Activated CD4-positive, alpha-beta T cell treated with anti-CD3 and anti-CD28 coated beads, Interleukin-2, amount 50 U/mL, for 16 hours (primary cell): ENCODE data around the gene GTPBP10.
"Not testable (repeated sequence)": the region's sequence is repeated elsewhere in the genome, so short reads cannot be mapped to it uniquely, and the experiment has no call there.

Experiments used
- DNase-seq: peaks from one replicate; pipeline ENCODE4 v3.0.0-alpha.2; 2020

Gene GTPBP10, protein sequence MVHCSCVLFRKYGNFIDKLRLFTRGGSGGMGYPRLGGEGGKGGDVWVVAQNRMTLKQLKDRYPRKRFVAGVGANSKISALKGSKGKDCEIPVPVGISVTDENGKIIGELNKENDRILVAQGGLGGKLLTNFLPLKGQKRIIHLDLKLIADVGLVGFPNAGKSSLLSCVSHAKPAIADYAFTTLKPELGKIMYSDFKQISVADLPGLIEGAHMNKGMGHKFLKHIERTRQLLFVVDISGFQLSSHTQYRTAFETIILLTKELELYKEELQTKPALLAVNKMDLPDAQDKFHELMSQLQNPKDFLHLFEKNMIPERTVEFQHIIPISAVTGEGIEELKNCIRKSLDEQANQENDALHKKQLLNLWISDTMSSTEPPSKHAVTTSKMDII

DNA sequence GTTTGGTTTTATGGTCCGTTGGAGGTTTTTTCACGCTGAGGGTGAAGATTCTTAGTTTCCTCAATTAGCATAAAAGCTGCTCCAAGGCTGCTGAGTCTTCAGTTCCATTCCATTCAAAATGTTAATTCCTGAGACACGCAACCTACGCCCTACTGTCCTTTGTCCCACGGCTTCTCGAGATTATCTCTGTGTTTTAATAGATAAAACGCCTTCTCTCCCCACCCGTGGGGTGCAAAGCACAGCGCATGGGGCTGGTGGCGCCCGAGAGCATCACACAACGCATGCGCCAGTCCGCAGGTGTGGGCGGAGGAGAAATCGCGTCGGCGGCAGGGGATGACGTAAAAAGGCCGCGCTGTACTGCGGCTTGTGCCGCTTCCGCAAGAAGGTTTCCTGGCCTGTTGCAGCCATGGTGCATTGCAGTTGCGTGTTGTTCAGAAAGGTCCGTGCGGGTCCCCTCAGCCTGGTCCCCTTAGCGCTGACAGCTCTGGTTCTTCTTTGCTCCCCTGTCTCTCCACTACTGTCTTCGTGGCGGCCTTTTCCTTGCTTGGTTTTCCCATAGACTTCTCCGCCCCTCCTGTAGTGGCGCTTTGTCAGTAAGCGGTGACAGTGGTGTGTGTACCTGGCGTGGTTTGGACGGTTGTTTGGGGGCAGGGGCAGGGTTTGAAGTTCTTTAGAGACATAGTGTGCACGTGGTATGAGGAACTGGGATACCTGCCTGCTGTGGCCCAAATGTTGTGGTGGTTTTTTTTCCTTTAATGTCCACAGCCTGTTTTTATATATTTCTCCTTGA lies at the start of gene GTPBP10:
Gene GTPBP10, plus strand, starts transcription at position 381 of the 790 bp plus-strand sequence. Its CDS starts 26 bp downstream, at position 407.
- DNase-seq, result peak; percentile 94

DNA sequence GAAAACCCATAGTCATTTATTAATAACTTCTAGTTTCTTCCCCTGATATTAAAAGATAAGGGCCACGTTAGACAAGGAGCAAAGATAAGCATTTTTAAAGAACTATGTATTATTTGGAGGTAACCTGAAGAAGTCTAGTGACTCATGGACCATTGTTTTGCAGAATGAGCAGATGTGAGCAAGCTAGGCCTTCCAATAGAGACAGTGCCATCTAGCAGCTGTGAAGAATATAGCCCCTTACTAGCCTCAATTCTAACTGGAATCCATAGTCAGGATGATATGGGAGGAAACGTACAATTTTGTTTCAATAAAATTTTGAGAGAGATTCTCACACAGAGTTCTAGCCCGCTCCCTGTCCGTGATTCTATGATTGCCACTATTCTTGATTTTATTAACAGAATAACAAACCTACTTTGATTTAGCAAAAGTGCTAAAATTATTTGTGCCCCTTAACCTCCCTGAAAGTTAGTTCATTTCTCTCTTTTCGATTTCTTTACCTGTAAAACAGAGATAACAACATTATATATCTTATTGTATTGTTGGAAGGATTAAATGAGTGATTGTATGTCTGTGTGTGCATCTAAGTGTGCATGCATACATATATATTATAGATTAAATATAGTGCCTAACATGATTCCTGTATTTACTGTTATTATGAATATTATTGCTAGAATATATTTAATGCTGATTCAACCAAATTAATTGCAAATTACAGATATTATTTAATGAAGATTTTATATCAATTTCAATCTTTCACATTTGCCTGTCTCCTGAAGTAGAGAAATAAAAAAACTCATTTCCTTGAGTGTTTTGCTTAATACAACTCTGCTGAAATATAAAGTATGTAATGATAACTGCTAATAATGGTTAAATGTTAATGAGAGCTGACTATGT lies 48.1 kb upstream of the GTPBP10 start:
- DNase-seq, result peak; percentile 22

DNA sequence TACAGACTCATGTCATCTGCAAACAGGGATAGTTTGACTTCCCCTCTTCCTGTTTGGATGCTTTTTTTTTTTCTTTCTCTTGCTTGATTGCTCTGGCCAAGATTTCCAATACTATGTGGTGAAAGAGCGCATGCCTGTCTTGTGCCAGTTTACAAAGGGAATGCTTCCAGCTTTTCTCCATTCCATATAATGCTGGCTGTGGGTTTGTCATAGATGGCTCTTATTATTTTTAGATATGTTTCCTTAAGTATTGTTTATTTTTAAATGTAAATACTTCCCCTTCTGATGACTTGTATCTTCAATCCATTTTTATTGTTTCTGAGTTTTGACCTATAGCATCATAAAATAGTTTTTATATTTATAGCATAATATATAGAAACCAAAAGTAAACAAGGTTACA lies 43.3 kb upstream of the GTPBP10 start:
- DNase-seq, result no peak

DNA sequence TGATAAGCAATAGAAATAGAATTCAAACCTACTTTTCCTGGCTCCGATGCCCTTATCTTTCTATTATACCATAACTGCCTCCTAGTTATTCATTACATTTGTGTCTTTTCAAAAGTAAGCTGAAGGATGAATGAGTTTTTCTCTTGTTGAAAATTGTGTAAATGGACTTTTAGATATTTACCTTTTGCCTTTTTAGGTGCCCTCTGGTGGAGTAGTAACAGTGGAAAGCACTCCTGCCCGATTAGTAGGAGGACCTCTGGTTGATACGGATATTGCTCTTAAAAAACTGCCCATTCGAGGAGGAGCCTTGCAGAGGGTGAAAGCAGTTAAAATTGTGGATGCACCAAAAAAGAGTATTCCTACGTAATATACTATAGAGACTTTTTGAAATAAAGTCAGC lies 36.6 kb upstream of the GTPBP10 start:
- DNase-seq, result no peak

DNA sequence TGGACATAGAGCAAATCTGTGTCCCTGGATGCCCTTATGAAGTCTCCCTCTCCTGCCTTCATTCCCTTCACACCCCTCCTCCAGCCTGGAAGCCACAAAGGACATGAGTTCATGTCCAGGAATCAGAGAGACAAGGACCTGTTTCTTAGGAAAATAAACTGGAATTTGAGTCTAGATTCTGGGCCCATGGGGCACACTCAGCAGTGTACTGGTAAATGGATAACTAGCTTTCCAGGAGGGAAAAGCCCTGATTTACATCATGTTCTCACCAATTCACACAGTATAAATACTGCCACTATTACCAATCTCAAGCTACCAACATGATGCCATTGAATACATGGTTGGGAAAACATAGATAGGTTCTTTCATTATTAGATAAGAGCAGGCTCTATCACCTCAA lies 35.3 kb upstream of the GTPBP10 start:
- no peak for DNase-seq

DNA sequence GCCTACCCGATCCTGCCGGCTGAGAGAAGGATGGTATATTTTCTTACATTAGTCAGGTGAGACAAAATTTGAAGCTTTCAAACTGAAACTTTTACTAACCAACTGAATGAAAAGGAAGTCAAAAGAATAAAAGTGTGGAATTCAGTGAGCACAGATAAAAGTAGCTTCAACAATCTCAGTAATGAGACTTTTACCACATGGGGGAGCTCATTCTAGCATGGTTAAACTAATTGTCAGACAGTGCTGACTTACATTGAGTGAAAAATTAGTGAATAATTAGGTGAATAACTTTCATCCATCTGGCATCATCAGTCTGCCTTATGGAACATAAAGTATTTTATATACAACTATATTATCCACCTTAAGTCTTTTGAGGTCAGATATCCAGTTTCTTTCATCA lies 33.8 kb upstream of the GTPBP10 start:
- no peak for DNase-seq

DNA sequence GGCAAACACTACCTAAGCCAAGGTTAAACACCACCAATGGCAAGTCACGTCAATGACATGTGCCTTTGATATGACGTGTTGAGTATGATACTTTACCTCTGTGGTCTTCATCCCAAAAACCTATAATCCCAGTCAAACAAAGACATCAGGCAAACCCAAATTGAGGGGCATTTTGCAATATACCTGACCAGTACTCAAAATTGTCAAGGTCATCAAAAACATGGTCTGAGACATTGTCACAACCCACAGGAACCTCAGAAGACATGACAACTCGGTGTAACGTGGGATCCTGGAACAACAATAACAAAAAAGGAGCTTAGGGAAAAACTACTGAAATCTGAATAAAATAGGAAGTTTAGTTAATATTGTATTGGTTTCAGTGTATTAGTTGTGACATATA lies 32.6 kb upstream of the GTPBP10 start:
- no peak for DNase-seq

DNA sequence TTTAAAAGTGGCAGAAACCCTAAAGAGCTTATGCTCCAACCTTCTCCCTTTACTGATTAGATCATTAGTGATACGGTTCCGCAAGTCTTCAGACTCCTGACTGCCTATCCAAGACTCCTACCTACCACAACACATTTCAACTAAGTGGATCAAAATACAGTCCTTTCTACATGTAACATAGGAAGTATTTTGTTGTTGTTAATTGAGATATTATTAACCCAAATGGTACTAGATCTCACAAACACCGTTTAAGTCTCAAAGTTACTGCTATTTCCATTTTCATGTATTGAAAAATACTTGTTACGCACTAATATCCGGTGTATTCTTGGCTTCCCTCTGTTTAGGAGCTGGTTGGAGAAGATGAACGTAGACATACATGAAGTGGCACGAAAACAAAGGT lies 26.5 kb upstream of the GTPBP10 start:
- DNase-seq, result no peak

DNA sequence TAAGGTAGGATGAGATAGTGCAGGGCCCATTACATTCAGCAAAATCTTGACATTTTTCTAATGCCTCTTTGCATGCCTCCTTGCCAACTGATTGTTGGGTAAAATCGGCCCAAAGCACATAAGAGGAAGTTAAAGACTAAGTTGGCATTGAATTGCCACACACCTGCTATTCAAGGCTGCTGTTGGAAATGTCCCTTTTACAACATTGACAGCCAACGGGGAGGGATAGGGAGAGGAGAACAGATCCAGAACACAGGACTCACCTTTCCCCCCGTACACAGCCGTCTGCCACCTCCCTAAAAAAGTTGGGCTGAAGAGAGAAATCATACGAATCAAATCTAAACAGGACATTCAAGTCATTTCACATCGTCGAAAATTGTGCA lies 26.1 kb upstream of the GTPBP10 start:
- no peak for DNase-seq

DNA sequence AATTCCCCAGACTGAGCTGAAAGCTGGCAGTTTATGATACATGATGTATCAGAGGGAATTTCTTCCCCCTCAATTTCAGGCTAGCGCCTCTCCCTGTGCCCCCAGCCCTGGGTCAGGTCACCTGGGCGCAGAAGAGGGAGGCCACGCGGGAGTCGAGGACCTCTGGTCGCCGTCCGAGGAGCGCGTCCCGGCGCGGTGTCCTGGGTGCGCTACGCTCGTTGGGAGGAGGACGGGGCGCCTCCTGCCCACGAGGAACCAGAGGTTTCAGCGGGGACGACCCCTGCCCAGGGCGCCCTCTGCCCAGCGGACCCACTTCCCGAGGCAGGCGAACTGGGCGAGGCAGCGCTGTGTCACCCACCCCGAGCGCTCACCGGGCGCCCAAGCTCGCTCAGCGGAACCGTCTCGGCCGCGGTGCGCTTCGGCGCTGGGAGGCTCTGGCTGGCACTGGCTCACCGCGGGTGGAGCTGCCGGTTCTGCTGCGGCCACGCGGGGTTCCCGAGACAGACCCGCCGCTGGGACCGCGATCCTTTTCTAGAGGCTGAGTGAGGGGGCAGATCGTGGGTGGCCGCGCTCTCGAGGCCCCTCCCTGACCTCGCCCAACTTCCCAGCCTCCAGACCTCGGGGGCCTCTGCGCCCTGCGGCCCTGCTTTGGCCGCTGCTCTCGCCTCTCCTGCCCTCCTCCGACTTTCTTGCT lies 25.6 kb upstream of the GTPBP10 start, which contains the start of gene FAM237B:
Gene FAM237B, minus strand, starts transcription at position 504 of the 694 bp plus-strand sequence. CDS start 1,556 bp downstream, outside the sequence.
- no peak for DNase-seq

DNA sequence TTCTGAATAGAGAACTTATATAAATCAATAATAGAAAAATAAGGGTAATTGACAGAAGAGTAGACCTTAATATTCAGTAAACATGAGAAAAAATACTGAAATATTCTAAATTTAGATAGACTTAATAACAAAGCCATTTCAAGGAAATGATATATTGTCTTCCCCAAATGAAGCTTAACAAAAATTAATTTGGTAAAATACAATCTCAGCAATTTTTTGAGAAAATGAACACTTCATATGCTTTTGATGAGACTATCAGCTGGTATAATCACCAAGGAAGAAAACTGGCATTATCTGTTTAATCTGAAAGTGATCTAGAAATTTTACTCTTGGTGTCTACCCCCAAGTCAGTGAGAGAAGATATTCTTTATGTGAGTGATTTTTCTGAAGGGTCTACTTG lies 23.7 kb upstream of the GTPBP10 start:
- no peak for DNase-seq

DNA sequence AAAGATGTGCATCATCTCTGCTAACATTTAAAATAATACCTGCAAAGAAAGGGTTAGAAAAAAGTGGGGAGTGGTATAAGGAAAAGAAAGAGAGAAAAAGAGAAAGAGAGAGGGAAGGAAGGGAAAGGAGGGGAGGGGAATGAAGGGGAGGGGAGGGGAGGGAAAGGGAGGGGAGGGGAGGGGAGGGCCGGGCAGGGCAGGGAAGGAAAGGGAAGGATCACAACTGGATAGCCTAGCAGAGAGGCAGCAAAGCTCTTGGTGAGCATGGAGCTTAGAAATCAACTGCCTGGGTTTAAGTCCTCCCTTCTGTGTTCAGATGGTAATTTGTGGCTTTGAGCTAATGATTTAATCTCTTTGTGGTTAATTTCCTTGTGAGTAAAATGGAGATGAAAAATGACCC lies 20.0 kb upstream of the GTPBP10 start:
- DNase-seq, result no peak

DNA sequence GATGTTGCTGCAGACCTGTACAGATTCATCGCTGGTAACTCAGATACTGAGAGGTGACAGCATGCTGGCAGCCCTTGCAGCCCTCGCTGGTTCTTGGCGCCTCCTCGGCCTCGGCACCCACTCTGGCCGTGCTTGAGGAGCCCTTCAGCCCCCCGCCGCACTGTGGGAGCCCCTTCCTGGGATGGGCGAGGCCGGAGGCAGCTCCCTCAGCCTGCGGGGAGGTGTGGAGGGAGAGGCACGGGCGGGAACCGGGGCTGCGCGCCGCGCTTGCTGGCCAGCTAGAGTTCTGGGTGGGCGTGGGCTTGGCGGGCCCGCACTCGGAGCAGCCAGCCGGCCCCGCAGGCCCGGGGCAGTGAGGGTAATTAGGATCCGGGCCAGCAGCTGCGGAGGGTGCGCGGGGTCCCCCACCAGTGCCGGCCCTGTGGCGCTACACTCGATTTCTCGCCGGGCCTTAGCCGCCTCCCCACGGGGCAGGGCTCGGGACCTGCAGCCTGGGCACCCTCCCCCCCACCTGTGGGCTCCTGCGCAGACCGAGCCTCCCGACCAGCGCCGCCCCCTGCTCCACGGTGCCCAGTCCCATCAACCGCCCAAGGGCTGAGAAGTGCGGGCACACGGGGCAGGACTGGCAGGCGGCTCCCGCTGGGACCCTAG lies 12.2 kb upstream of the GTPBP10 start:
- no peak for DNase-seq

DNA sequence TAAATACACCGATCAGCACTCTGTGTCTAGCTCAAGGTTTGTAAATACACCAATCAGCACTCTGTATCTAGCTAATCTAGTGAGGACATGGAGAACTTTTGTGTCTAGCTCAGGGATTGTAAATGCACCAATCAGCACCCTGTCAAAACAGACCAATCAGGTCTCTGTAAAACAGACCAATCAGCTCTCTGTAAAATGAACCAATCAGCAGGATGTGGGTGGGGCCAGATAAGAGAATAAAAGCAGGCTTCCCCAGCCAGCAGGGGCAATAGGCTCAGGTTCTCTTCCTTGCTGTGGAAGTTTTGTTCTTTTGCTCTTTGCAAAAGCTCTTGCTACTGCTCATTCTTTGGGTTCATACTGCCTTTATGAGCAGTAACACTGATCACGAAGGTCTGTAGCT lies 11.6 kb upstream of the GTPBP10 start:
- DNase-seq, result not testable (repeated sequence)

DNA sequence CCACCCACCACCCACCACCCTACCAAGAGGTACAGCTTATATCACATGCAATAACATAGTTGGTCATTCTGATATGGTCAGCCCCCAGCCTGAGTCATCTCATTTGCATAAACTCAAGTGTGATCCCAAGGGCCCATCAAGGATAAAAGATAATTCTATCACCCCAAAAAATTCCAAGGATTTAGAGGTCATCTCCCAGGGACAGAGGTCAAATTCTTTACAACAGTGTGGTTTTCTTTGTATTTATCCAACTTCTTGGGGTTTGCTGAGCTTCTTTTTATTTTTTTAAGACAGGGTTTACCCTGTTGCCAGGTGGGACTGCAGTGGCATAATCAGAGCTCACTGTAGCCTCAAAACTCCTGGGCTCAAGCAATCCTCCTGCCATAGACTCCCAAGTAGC lies 9.4 kb upstream of the GTPBP10 start:
- no peak for DNase-seq

DNA sequence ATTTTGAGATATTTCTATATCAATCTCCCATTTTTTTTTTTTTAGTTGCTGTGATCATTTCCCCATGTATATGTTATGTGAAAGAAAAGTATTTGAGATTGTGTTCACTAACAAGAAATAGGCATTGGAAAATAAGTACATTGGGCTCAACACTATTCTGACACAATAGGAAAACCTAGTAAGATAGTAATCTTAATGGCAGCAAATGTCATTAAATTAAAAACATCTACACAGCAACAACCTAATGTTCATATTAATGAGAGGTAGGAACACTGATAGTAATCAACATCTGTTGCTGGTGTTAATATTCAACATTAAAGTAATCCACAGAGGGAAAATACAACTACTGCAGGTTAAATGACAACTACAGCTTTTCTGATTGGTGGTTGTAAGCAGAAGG lies 1.5 kb upstream of the GTPBP10 start:
- no peak for DNase-seq

DNA sequence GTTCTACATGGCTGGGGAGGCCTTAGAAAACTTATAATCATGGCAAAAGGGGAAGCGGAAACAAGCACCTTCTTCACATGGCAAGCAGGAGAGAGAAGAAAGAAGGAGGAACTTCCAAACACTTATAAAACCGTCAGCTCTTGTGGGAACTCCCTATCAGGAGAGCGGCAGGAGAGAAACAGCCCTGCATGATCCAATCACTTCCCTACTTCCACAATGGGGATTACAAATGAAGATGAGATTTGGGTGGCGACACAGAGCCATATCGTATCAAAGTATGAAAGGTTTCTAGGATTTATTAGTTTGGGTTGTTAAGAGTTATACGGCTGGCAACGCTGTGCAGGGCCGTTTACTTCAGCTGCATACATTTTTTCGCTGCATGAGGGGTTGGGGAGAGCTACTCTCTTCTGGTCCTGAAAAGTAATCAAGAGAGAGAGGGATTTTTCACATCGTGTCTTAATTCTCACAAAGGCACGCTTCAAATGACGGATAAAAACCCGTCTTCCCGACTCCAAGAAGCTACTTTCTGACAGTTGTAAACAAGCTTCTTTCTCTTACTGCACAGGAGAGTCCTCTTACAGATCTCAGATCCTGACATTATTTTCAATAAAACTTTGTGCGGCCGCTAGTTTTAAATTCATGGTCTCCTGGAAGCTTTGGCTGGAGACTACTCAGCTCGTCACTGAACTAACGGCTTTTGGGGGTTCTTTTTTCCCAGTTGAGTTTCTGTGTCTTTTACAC lies 751 bp upstream of the GTPBP10 start:
- DNase-seq, result peak; percentile 0

DNA sequence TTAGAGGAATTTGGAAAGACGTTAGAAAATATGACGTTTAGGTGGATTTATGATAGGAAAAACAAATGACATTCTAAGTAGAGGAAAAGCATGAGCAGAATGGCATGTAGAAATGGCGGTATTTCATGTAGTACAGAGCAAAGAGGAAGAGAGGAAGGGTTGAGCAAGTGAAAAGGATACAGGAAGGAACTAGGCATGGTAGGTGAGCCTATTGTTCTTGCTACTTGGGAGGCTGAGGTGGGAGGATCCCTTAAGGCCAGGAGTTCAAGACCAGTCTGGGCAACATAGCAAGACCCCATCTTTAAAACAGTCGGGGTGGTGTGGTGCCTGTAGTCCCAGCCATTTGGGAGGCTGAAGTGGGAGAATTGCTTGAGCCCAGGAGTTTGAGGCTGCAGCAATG lies 1.2 kb downstream of the GTPBP10 start:
- DNase-seq, result no peak

DNA sequence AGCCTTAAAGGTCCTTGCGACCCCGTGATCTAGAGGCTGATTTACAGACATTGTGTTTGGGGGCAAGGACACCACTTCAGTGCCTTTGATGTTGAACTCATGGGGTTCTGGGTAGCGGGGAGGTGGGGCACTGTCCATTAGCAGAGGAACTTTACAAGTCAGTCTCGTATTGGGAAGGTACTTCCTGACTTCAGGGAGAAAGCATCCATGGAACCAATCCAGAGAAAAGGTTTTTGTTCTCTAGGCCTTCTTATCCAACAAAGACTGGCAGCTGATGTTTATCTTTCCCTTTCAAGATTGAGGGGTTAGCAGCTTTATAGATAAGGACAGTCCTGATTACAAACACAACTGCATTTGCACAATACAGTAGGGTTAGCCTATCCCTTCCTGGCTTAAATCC lies 2.8 kb downstream of the GTPBP10 start:
- no peak for DNase-seq

DNA sequence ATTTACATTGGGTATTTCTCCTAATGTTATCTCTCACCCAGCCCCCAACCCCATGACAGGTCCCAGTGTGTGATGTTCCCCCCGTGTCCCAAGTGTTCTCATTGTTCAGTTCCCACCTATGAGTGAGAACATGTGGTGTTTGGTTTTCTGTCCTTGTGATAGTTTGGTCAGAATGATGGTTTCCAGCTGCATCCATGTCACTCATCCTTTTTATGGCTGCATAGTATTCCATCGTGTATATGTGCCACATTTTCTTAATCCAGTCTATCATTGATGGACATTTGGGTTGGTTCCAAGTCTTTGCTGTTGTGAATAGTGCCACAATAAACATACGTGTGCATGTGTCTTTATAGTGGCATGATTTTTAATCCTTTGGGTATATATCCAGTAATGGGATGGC lies 3.5 kb downstream of the GTPBP10 start:
- not testable (repeated sequence) for DNase-seq

DNA sequence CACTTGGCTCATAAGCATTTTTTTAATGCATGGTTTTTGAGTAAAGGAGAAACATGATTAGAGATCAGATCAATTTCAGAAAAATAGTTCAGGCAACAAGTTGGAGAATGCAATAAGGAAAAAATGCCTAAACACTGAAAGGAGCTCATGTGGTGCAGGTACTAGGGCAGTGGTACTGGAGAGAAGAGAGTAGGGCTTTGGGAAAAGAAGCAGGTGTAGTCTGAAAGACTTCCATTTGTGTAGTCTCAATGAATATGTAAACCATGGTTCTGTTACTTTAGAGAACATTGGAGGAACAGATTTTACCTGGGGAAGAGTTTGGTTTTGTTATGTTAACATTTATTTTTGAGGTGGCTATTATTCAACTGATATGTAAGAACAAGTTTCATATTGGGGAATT lies 5.5 kb downstream of the GTPBP10 start:
- DNase-seq, result no peak
